WTC11 (cell line): Measurements from ENCODE around the gene CENPA. TPM values are rescaled to one million over a fixed set of nuclear protein-coding genes. Genes with fewer than 3 reads are reported as not detected.

Experiments used
- ATAC-seq: fragments of 200-7000 bp; cut with Tn5 transposase; 2 replicates; pipeline ENCODE4 v1.10.0; 2021; ENCODE audit warnings: mild to moderate bottlenecking, moderate library complexity
- CTCF ChIA-PET: fragments of 300-600 bp; sonication (Branson Sonifier 250); formaldehyde crosslinking; loops from one replicate; lab custom pipeline; 2021; ENCODE audit warnings: antibody characterized with exemption; lab: Charles Lee
- POLR2A ChIA-PET: fragments of 350-600 bp; sonication (Branson Sonifier 250); formaldehyde crosslinking; loops from one replicate; lab custom pipeline; 2021; ENCODE audit warnings: antibody characterized with exemption; lab: Charles Lee
- DNase-seq: peaks from one replicate; pipeline ENCODE4 v3.0.0; 2021; ENCODE audit warnings: low spot score
- H3K27ac Mint-ChIP-seq: 2 replicates; pipeline ENCODE4 v1.8.0; 2021; ENCODE audit warnings: mixed read lengths
- H3K27me3 Mint-ChIP-seq: 2 replicates; pipeline ENCODE4 v1.8.0; 2021; ENCODE audit warnings: low read depth, mild to moderate bottlenecking, moderate library complexity, mixed read lengths
- H3K36me3 Mint-ChIP-seq: 2 replicates; pipeline ENCODE4 v1.8.0; 2021; ENCODE audit warnings: mixed read lengths
- H3K4me1 Mint-ChIP-seq: 2 replicates; pipeline ENCODE4 v1.8.0; 2022; ENCODE audit warnings: mixed read lengths
- H3K4me3 Mint-ChIP-seq: 2 replicates; pipeline ENCODE4 v1.8.0; 2021; ENCODE audit warnings: mild to moderate bottlenecking, moderate library complexity, mixed read lengths
- H3K9me3 Mint-ChIP-seq: 2 replicates; pipeline ENCODE4 v1.8.0; 2021; ENCODE audit warnings: mixed read lengths
- CREM ChIP-seq: sonication (generic); formaldehyde crosslinking; IDR thresholded peaks from 2 replicates; pipeline ENCODE4 v1.8.1; 2022; ENCODE audit warnings: mild to moderate bottlenecking, missing genetic modification reagents, moderate library complexity
- EMX1 ChIP-seq: fragments of 250-450 bp; sonication (Bioruptor Pico); IDR thresholded peaks from 2 replicates; pipeline ENCODE4 v1.8.0; 2021; ENCODE audit warnings: mild to moderate bottlenecking
- ESRRA ChIP-seq: sonication (generic); formaldehyde crosslinking; IDR thresholded peaks from 2 replicates; pipeline ENCODE4 v1.8.1; 2022; ENCODE audit warnings: mild to moderate bottlenecking, missing genetic modification reagents, borderline replicate concordance
- FOXK1 ChIP-seq: sonication (generic); formaldehyde crosslinking; IDR thresholded peaks from 2 replicates; pipeline ENCODE4 v1.8.0; 2022; ENCODE audit warnings: mild to moderate bottlenecking, moderate library complexity, missing genetic modification reagents
- FOXP1 ChIP-seq: sonication (generic); formaldehyde crosslinking; IDR thresholded peaks from 2 replicates; pipeline ENCODE4 v1.8.0; 2022; ENCODE audit warnings: missing genetic modification reagents, mild to moderate bottlenecking, moderate library complexity, borderline replicate concordance
- NR1H2 ChIP-seq: sonication (generic); formaldehyde crosslinking; IDR thresholded peaks from 2 replicates; pipeline ENCODE4 v1.9.0; 2021; ENCODE audit warnings: mild to moderate bottlenecking, moderate library complexity, missing genetic modification reagents
- PRRX2 ChIP-seq: fragments of 250-450 bp; sonication (Bioruptor Pico); IDR thresholded peaks from 2 replicates; pipeline ENCODE4 v1.8.0; 2021; ENCODE audit warnings: mild to moderate bottlenecking
- SP1 ChIP-seq: sonication (generic); formaldehyde crosslinking; conservative IDR thresholded peaks from 2 replicates; pipeline ENCODE4 v1.8.1; 2022; ENCODE audit warnings: missing genetic modification reagents
- TEAD1 ChIP-seq: sonication (generic); formaldehyde crosslinking; IDR thresholded peaks from 2 replicates; pipeline ENCODE4 v1.8.0; 2022; ENCODE audit warnings: mild to moderate bottlenecking, missing genetic modification reagents
- TP53 ChIP-seq: sonication (generic); formaldehyde crosslinking; IDR thresholded peaks from 2 replicates; pipeline ENCODE4 v1.8.1; 2023; ENCODE audit warnings: mild to moderate bottlenecking, missing genetic modification reagents
- ZNF121 ChIP-seq: sonication (generic); formaldehyde crosslinking; IDR thresholded peaks from 2 replicates; pipeline ENCODE4 v1.8.0; 2023; ENCODE audit warnings: missing genetic modification reagents
- ZNF423 ChIP-seq: fragments of 250-450 bp; sonication (Bioruptor Pico); IDR thresholded peaks from 2 replicates; pipeline ENCODE4 v2.1.2; 2022; ENCODE audit warnings: mild to moderate bottlenecking, moderate library complexity
- ZNF512 ChIP-seq: sonication (generic); formaldehyde crosslinking; IDR thresholded peaks from 2 replicates; pipeline ENCODE4 v1.8.1; 2022; ENCODE audit warnings: missing genetic modification reagents, borderline replicate concordance
- total RNA-seq: library from RNA; stranded (reverse); gene quantifications from 3 replicates; pipeline ENCODE4 v1.2.3, GENCODE V29; 2021
- TF ChIP-seq, protein P1 (sequence below): sonication (generic); formaldehyde crosslinking; IDR thresholded peaks from 2 replicates; pipeline ENCODE4 v1.8.1; 2023; ENCODE audit warnings: mild to moderate bottlenecking, missing genetic modification reagents, borderline replicate concordance
- TF ChIP-seq, protein P2 (sequence below): fragments of 200-600 bp; IDR thresholded peaks from 2 replicates; pipeline ENCODE4 v1.8.0; 2022; ENCODE audit warnings: antibody characterized with exemption
- TF ChIP-seq, protein P3 (sequence below): fragments of 250-450 bp; sonication (Bioruptor Pico); IDR thresholded peaks from 2 replicates; pipeline ENCODE4 v1.9.0; 2021; ENCODE audit warnings: moderate library complexity, mild to moderate bottlenecking, inconsistent platforms, borderline replicate concordance

The CENPA gene
- total RNA-seq, 1 experiment from 2014 or later: 45.6 TPM

- Mint-ChIP-seq H3K36me3 (no peaks in the 10 kb centered on the region), H3K9me3 (no peaks in the 10 kb centered on the region), H3K4me1 (peaks cover 7% of the 10 kb centered on the region), H3K4me3 (no peak overlapping the region), H3K27ac (no peak overlapping the region), H3K27me3 (peaks cover 7% of the 10 kb centered on the region; the same call in 1 of the 2 replicates)
- ChIA-PET POLR2A (interaction anchor here (1.4 kb wide), 1 partner anchor 17 kb away, joined by 3 read pairs; the partner anchor contains the start of gene CENPA), CTCF (interaction anchor here (0.6 to 1.4 kb wide), 3 partner anchors 22 to 77 kb away, joined by 3 to 5 read pairs (median 3); no protein-coding TSS in a partner anchor)
- TF ChIP-seq CREM (CRISPR knock-in tag) (no peak), FOXK1 (CRISPR knock-in tag) (no peak)
- no peak for ATAC-seq
- no peak for DNase-seq
Measured at GRCh38 chr2:26768759-26769088, 17.1 kb upstream of the CENPA start.

DNA sequence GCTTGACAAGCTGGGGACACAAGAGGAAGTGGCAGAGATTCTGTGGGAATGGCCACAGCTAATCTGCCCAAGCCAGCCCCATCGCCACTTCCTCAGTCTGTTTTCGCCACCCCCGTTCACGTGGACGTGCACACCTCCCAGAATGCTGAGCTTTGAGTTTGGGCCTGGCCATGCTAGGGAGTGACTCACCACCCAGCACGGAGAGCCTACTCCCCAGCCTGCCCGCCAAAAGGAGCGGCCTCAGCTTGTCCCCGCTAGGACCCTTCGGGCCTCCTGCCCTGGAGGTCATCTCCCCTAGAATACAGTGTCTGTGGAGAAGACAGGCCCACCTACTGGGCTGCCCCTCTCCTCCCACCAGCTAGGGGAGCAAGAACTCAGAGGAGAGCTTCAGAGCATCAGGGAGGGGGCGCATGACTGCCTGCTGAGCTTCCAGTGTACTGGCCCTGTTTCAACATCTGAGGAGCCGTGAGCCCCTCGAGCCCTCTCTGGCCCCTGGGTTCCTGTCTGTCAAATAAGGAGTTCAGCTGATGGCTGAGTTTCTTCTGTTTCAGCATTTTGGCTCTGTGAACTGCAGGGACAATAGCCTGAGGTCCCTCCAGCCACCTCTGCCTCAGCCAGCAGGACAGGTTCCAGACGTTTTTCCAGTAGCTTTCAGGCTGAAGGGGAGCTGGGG is 16.6 kb upstream of the CENPA start:
- POLR2A ChIA-PET: interaction anchor here (1.4 kb wide), 1 partner anchor 16 kb away, joined by 3 read pairs; the partner anchor contains the start of gene CENPA

DNA sequence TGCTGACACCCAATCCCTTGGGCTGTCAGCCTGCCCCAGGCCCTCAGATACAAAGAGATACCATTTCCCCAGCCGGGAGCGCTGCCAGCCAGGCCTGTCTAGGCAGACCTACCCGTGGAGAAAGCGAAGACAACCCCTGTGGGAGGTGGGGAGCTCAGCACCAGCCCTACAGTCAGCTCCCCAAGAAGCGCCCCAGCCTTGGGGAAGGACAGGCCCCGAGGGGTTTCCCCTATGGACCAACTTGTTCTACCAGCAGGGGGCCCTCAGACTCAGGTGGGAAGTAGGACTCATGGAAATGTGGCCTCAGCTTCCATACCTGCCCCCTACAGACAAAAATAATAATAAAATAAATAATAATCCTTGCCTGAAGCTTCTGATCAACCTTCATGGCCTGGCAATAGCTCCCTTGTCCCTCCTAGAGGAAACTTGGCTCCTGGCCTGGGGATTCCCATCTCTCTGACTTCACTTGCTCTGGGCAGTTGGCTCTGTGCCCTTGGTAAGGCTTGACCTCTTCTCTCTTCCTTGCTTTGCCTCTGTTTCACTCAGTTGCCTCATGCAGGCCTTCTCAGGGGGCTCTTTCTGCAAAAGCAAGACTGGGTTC is 14.8 kb upstream of the CENPA start:
- Mint-ChIP-seq H3K9me3 (no peaks in the 10 kb centered on the region), H3K36me3 (no peaks in the 10 kb centered on the region), H3K4me3 (no peak overlapping the region), H3K4me1 (no peaks in the 10 kb centered on the region), H3K27ac (no peak overlapping the region), H3K27me3 (no peaks in the 10 kb centered on the region)
- ATAC-seq (peak; percentile 38), DNase-seq (peak; percentile 44)
- ChIA-PET POLR2A (no interaction called here), CTCF (interaction anchor here (0.8 to 1.4 kb wide), 5 partner anchors 11 to 245 kb away, joined by 3 to 6 read pairs (median 3); partner anchors contain the start of gene CENPA)
- TF ChIP-seq SP1 (no peak), NR1H2 (no peak), EMX1 (CRISPR knock-in tag) (no peak), TP53 (CRISPR knock-in tag) (no peak), ZNF121 (CRISPR knock-in tag) (no peak)
- TF ChIP-seq, protein P1, sequence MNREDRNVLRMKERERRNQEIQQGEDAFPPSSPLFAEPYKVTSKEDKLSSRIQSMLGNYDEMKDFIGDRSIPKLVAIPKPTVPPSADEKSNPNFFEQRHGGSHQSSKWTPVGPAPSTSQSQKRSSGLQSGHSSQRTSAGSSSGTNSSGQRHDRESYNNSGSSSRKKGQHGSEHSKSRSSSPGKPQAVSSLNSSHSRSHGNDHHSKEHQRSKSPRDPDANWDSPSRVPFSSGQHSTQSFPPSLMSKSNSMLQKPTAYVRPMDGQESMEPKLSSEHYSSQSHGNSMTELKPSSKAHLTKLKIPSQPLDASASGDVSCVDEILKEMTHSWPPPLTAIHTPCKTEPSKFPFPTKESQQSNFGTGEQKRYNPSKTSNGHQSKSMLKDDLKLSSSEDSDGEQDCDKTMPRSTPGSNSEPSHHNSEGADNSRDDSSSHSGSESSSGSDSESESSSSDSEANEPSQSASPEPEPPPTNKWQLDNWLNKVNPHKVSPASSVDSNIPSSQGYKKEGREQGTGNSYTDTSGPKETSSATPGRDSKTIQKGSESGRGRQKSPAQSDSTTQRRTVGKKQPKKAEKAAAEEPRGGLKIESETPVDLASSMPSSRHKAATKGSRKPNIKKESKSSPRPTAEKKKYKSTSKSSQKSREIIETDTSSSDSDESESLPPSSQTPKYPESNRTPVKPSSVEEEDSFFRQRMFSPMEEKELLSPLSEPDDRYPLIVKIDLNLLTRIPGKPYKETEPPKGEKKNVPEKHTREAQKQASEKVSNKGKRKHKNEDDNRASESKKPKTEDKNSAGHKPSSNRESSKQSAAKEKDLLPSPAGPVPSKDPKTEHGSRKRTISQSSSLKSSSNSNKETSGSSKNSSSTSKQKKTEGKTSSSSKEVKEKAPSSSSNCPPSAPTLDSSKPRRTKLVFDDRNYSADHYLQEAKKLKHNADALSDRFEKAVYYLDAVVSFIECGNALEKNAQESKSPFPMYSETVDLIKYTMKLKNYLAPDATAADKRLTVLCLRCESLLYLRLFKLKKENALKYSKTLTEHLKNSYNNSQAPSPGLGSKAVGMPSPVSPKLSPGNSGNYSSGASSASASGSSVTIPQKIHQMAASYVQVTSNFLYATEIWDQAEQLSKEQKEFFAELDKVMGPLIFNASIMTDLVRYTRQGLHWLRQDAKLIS: no peak
- TF ChIP-seq, protein P2, sequence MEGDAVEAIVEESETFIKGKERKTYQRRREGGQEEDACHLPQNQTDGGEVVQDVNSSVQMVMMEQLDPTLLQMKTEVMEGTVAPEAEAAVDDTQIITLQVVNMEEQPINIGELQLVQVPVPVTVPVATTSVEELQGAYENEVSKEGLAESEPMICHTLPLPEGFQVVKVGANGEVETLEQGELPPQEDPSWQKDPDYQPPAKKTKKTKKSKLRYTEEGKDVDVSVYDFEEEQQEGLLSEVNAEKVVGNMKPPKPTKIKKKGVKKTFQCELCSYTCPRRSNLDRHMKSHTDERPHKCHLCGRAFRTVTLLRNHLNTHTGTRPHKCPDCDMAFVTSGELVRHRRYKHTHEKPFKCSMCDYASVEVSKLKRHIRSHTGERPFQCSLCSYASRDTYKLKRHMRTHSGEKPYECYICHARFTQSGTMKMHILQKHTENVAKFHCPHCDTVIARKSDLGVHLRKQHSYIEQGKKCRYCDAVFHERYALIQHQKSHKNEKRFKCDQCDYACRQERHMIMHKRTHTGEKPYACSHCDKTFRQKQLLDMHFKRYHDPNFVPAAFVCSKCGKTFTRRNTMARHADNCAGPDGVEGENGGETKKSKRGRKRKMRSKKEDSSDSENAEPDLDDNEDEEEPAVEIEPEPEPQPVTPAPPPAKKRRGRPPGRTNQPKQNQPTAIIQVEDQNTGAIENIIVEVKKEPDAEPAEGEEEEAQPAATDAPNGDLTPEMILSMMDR: no peak

More for the DNA sequence above, 16.6 kb upstream of the CENPA start:
- ATAC-seq: no peak
- TF ChIP-seq ZNF121 (CRISPR knock-in tag): no peak
- no peak for TF ChIP-seq FOXP1
- TF ChIP-seq ZNF512 (CRISPR knock-in tag): no peak
- no peak for TF ChIP-seq ZNF423 (CRISPR knock-in tag)
- TF ChIP-seq TEAD1 (CRISPR knock-in tag): no peak
- TF ChIP-seq, protein P3, sequence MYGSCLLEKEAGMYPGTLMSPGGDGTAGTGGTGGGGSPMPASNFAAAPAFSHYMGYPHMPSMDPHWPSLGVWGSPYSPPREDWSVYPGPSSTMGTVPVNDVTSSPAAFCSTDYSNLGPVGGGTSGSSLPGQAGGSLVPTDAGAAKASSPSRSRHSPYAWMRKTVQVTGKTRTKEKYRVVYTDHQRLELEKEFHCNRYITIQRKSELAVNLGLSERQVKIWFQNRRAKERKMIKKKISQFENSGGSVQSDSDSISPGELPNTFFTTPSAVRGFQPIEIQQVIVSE: no peak
- TF ChIP-seq, protein P1: no peak
- TF ChIP-seq PRRX2 (CRISPR knock-in tag): no peak
- TF ChIP-seq ESRRA (CRISPR knock-in tag): no peak
- no peak for TF ChIP-seq SP1
- TF ChIP-seq, all 79 proteins: peak for 0
- CTCF ChIA-PET: interaction anchor here (0.6 to 1.4 kb wide), 3 partner anchors 22 to 77 kb away, joined by 3 to 5 read pairs (median 3); no protein-coding TSS in a partner anchor
- no peak for DNase-seq
- Mint-ChIP-seq H3K27me3 (peaks cover 7% of the 10 kb centered on the region; the same call in 1 of the 2 replicates), H3K4me3 (no peak overlapping the region), H3K36me3 (no peaks in the 10 kb centered on the region), H3K9me3 (no peaks in the 10 kb centered on the region), H3K4me1 (peaks cover 7% of the 10 kb centered on the region), H3K27ac (no peak overlapping the region)
